ENCODE data around the gene PSTPIP1. TPM values are rescaled to one million over a fixed set of nuclear protein-coding genes. Genes with fewer than 3 reads are reported as not detected.

The PSTPIP1 gene
- polyA plus RNA-seq, 1 donor (not counting 4 experiments of a cell fraction or from before 2014, with no cell fraction given): 9.6 TPM

- H3K27ac ChIP-seq (ENCODE audit: control insufficient read depth, insufficient read depth, low read length): no peak overlapping the region
Observed at GRCh38 chr15:77021803-77022381, 27.0 kb downstream of the PSTPIP1 start.

DNA sequence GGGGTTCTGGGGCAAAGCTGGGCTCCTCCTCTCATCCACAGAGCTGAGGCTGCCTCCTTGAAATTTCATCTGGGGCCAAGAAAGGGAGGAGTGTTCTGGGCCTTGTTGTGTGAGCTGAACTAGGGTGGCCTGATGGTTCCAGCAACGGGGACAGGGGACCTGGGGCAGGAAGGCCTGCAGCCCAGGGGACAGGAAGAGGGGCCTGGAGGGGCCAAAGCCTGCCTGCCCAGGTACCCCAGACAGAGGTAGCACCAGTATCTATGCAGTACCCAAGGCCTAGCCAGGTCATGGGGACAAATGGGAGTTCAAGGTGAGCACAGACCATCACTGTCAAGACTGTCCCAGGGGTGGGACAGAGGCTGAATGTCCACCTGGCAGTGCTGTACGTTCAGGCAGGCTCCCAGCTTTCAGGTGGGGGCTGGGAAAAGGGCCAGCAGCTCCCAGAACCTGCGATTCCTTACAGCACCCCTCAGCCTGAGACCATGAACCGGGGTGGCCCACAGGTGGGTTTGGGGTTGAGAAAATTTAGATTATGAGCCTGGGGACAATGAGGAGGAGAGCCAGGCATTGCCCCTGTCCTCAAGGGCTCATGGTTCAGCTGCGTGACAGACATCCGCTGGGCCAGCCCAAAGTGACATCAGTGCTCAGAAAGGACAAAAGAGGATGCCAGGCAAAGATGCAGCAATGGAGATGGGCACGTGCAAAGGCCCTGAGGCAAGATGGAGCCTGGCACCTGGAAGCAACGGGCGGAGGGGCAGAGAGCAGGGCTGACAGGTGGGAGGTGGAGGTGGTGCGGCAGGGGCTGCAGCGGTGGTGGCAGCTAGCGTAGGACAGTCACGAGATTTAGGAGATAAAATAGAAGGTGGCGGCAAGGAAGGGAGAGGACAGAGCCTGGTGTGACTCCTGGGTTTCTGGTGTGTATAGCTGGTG is 28.0 kb downstream of the PSTPIP1 start:
- H3K9ac ChIP-seq (ENCODE audit: control insufficient read depth, extremely low read depth, insufficient read depth, low read length): no peak overlapping the region
- no peaks in the 10 kb centered on the region for H3K79me2 ChIP-seq (ENCODE audit: control insufficient read depth, insufficient read depth, low read length)
- DNase-seq (ENCODE audit: low read depth, low spot score) (no peak), FAIRE-seq (no peak)
- peaks cover 5 to 13% of the 10 kb centered on the region in 2 experiments for H3K36me3 ChIP-seq (ENCODE audit: control insufficient read depth in 2 of 2, extremely low read depth in 1 of 2, insufficient read depth in 2 of 2, low read length in 2 of 2)
- no peaks in the 10 kb centered on the region for H3K9me3 ChIP-seq (ENCODE audit: control insufficient read depth, low read depth, low read length)
- no peak overlapping the region for H3K27ac ChIP-seq (ENCODE audit: control insufficient read depth, insufficient read depth, low read length)
- TF ChIP-seq, protein P1, sequence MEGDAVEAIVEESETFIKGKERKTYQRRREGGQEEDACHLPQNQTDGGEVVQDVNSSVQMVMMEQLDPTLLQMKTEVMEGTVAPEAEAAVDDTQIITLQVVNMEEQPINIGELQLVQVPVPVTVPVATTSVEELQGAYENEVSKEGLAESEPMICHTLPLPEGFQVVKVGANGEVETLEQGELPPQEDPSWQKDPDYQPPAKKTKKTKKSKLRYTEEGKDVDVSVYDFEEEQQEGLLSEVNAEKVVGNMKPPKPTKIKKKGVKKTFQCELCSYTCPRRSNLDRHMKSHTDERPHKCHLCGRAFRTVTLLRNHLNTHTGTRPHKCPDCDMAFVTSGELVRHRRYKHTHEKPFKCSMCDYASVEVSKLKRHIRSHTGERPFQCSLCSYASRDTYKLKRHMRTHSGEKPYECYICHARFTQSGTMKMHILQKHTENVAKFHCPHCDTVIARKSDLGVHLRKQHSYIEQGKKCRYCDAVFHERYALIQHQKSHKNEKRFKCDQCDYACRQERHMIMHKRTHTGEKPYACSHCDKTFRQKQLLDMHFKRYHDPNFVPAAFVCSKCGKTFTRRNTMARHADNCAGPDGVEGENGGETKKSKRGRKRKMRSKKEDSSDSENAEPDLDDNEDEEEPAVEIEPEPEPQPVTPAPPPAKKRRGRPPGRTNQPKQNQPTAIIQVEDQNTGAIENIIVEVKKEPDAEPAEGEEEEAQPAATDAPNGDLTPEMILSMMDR (optimal IDR thresholded peaks at IDR 0.05 in 1 of 3, IDR thresholded peaks at IDR 0.05 in 1 of 3, conservative IDR thresholded peaks at IDR 0.05 in 1 of 3; ENCODE audit: extremely low read depth in 1 of 3, insufficient read depth in 2 of 3, low read length in 3 of 3): no peak
- no peak for TF ChIP-seq EZH2 (IDR thresholded peaks at IDR 0.05; ENCODE audit: low read length)
- H3K27me3 ChIP-seq (ENCODE audit: control insufficient read depth, extremely low read depth, insufficient read depth, low read length): no peaks in the 10 kb centered on the region
- no peaks in the 10 kb centered on the region for H4K20me1 ChIP-seq (ENCODE audit: control insufficient read depth, extremely low read depth, insufficient read depth, low read length)
- H3K4me2 ChIP-seq (ENCODE audit: control insufficient read depth, extremely low read depth, insufficient read depth, low read depth, low read length): no peak overlapping the region
- H3K4me3 ChIP-seq (ENCODE audit: control insufficient read depth in 2 of 3, extremely low read depth in 1 of 3, insufficient read depth in 2 of 3, low read depth in 1 of 3, low read length in 3 of 3): no peak overlapping the region
- peaks cover 11% of the 10 kb centered on the region for H3K4me1 ChIP-seq (ENCODE audit: control insufficient read depth, extremely low read depth, insufficient read depth, low read length)
- no peaks in the 10 kb centered on the region for H3K9me1 ChIP-seq (ENCODE audit: control insufficient read depth, extremely low read depth, insufficient read depth, low read length)
- dilution Hi-C loops (cut with MboI; ENCODE audit: extremely low pct_ligation_motif_present, low sequenced_read_pairs): no loop called here
- no peak overlapping the region for H2AFZ ChIP-seq (ENCODE audit: control insufficient read depth, low read length)

More at GRCh38 chr15:77021803-77022381, 27.0 kb downstream of the PSTPIP1 start:
- peaks cover 5 to 13% of the 10 kb centered on the region in 2 experiments for H3K36me3 ChIP-seq (ENCODE audit: control insufficient read depth in 2 of 2, extremely low read depth in 1 of 2, insufficient read depth in 2 of 2, low read length in 2 of 2)
- H4K20me1 ChIP-seq (ENCODE audit: control insufficient read depth, extremely low read depth, insufficient read depth, low read length): no peaks in the 10 kb centered on the region
- H3K9me3 ChIP-seq (ENCODE audit: control insufficient read depth, low read depth, low read length): no peaks in the 10 kb centered on the region
- no peaks in the 10 kb centered on the region for H3K27me3 ChIP-seq (ENCODE audit: control insufficient read depth, extremely low read depth, insufficient read depth, low read length)
- no peak overlapping the region for H3K4me3 ChIP-seq (ENCODE audit: control insufficient read depth in 2 of 3, extremely low read depth in 1 of 3, insufficient read depth in 2 of 3, low read depth in 1 of 3, low read length in 3 of 3)
- dilution Hi-C loops (cut with MboI; ENCODE audit: extremely low pct_ligation_motif_present, low sequenced_read_pairs): no loop called here
- FAIRE-seq (no peak), DNase-seq (ENCODE audit: low read depth, low spot score) (no peak)
- no peak overlapping the region for H3K4me2 ChIP-seq (ENCODE audit: control insufficient read depth, extremely low read depth, insufficient read depth, low read depth, low read length)
- peaks cover 11% of the 10 kb centered on the region for H3K4me1 ChIP-seq (ENCODE audit: control insufficient read depth, extremely low read depth, insufficient read depth, low read length)
- TF ChIP-seq, protein P1 (optimal IDR thresholded peaks at IDR 0.05 in 1 of 3, IDR thresholded peaks at IDR 0.05 in 1 of 3, conservative IDR thresholded peaks at IDR 0.05 in 1 of 3; ENCODE audit: extremely low read depth in 1 of 3, insufficient read depth in 2 of 3, low read length in 3 of 3): no peak
- no peak for TF ChIP-seq EZH2 (IDR thresholded peaks at IDR 0.05; ENCODE audit: low read length)
- H2AFZ ChIP-seq (ENCODE audit: control insufficient read depth, low read length): no peak overlapping the region
- H3K9ac ChIP-seq (ENCODE audit: control insufficient read depth, extremely low read depth, insufficient read depth, low read length): no peak overlapping the region
- H3K9me1 ChIP-seq (ENCODE audit: control insufficient read depth, extremely low read depth, insufficient read depth, low read length): no peaks in the 10 kb centered on the region
- H3K79me2 ChIP-seq (ENCODE audit: control insufficient read depth, insufficient read depth, low read length): no peaks in the 10 kb centered on the region
